Dermis blood vessel endothelial cell (primary cell): ENCODE results near the gene IL2RA. TPM values are rescaled to one million over a fixed set of nuclear protein-coding genes. Genes with fewer than 3 reads are reported as not detected.
"Not testable (repeated sequence)": the region's sequence is repeated elsewhere in the genome, so short reads cannot be mapped to it uniquely, and the experiment has no call there.

Experiments used
- DNase-seq: peaks from one replicate; pipeline ENCODE4 v3.0.0; 2010
- total RNA-seq: library from RNA; depleted of rRNA; stranded (reverse); fragments of >200 nt; gene quantifications from 2 replicates; pipeline ENCODE4 v1.2.3, GENCODE V29; 2014

The IL2RA gene
- total RNA-seq, 1 donor from 2014 or later = not detected

GRCh38 chr10:6082496-6083395, 20.6 kb upstream of the IL2RA start:
- DNase-seq = peak; percentile 54

GRCh38 chr10:6080417-6080973, 18.3 kb upstream of the IL2RA start:
- no peak for DNase-seq

- DNase-seq = no peak
Measured at GRCh38 chr10:6079044-6079443, 16.9 kb upstream of the IL2RA start.

GRCh38 chr10:6077071-6077675, 15.0 kb upstream of the IL2RA start:
- DNase-seq = no peak

- no peak for DNase-seq
Measured at GRCh38 chr10:6074489-6075301, 12.5 kb upstream of the IL2RA start.

- no peak for DNase-seq
Measured at GRCh38 chr10:6072215-6072934, 10.2 kb upstream of the IL2RA start.

GRCh38 chr10:6071181-6072175, 9.3 kb upstream of the IL2RA start:
- DNase-seq = no peak

GRCh38 chr10:6070660-6071059, 8.5 kb upstream of the IL2RA start:
- no peak for DNase-seq

- DNase-seq = peak; percentile 64
Measured at GRCh38 chr10:6069081-6069931, 7.1 kb upstream of the IL2RA start.

- DNase-seq = no peak
Measured at GRCh38 chr10:6068422-6068821, 6.3 kb upstream of the IL2RA start.

- no peak for DNase-seq
Measured at GRCh38 chr10:6068006-6068405, 5.8 kb upstream of the IL2RA start.

GRCh38 chr10:6067457-6067856, 5.3 kb upstream of the IL2RA start:
- no peak for DNase-seq

- no peak for DNase-seq
Measured at GRCh38 chr10:6065835-6066234, 3.7 kb upstream of the IL2RA start.

- DNase-seq = no peak
Measured at GRCh38 chr10:6065406-6065805, 3.2 kb upstream of the IL2RA start.

- not testable (repeated sequence) for DNase-seq
Measured at GRCh38 chr10:6064726-6065125, 2.6 kb upstream of the IL2RA start.

- no peak for DNase-seq
Measured at GRCh38 chr10:6064119-6064518, 2.0 kb upstream of the IL2RA start.

GRCh38 chr10:6061056-6061455, 1.1 kb downstream of the IL2RA start:
- no peak for DNase-seq

- DNase-seq = no peak
Measured at GRCh38 chr10:6059506-6059905, 2.7 kb downstream of the IL2RA start.

- no peak for DNase-seq
Measured at GRCh38 chr10:6058682-6059475, 3.3 kb downstream of the IL2RA start.
